HG02943 (cell line): ENCODE measurements around the gene KDM6B.
A peak's percentile ranks its signal among the peaks of the same experiment; 100 is the strongest.
"Not testable (repeated sequence)": the region's sequence is repeated elsewhere in the genome, so short reads cannot be mapped to it uniquely, and the experiment has no call there.

ENCODE experiments used
- ATAC-seq: cut with Tn5 transposase; IDR thresholded peaks from one replicate; pipeline ENCODE4 v1.9.1; 2021; ENCODE audit warnings: mild to moderate bottlenecking, low read depth, moderate library complexity; ENCODE audit not compliant: unreplicated experiment

Gene KDM6B, protein sequence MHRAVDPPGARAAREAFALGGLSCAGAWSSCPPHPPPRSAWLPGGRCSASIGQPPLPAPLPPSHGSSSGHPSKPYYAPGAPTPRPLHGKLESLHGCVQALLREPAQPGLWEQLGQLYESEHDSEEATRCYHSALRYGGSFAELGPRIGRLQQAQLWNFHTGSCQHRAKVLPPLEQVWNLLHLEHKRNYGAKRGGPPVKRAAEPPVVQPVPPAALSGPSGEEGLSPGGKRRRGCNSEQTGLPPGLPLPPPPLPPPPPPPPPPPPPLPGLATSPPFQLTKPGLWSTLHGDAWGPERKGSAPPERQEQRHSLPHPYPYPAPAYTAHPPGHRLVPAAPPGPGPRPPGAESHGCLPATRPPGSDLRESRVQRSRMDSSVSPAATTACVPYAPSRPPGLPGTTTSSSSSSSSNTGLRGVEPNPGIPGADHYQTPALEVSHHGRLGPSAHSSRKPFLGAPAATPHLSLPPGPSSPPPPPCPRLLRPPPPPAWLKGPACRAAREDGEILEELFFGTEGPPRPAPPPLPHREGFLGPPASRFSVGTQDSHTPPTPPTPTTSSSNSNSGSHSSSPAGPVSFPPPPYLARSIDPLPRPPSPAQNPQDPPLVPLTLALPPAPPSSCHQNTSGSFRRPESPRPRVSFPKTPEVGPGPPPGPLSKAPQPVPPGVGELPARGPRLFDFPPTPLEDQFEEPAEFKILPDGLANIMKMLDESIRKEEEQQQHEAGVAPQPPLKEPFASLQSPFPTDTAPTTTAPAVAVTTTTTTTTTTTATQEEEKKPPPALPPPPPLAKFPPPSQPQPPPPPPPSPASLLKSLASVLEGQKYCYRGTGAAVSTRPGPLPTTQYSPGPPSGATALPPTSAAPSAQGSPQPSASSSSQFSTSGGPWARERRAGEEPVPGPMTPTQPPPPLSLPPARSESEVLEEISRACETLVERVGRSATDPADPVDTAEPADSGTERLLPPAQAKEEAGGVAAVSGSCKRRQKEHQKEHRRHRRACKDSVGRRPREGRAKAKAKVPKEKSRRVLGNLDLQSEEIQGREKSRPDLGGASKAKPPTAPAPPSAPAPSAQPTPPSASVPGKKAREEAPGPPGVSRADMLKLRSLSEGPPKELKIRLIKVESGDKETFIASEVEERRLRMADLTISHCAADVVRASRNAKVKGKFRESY (N-terminal part only)

DNA sequence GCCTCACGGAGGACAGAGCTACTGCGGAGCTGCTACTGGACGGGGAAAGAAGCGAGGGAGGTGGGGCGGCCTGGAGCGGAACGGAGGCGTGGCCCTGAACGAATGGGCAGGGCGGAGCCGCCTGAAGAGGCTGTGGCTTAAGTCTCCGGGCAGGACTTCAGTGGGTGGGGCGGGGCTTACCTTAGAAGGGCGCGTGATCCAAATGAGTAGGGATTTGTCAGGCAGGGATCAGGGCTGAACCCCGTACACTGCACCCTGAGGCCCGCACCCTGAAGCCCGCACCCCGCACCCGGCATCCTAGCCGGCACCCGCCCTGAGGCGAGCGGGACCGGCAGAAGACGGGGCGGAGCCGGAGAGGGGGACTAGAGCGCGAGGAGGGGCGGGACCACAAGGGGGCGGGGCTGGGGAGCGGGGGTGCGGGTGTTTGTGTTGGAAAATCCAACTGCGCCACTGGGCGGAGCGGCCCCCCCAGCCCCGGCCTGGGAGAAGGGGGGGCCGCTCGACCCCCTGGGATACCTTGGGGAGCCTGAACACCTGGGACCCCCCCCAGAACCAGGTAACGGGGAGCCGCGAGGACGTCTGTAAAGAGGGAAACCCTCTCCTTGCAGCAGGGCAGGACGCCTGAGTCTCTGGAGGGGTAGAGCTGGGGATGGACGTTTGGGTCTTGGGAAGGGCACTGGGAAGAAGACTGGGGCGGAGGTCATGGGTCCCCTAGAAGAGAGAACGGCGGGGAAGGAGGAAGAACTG, at the start of gene KDM6B:
Gene KDM6B (plus strand): TSS at position 423 of the 747 bp plus-strand sequence. CDS start 11,338 bp downstream, outside the sequence.
- peak; percentile 40 for ATAC-seq

DNA sequence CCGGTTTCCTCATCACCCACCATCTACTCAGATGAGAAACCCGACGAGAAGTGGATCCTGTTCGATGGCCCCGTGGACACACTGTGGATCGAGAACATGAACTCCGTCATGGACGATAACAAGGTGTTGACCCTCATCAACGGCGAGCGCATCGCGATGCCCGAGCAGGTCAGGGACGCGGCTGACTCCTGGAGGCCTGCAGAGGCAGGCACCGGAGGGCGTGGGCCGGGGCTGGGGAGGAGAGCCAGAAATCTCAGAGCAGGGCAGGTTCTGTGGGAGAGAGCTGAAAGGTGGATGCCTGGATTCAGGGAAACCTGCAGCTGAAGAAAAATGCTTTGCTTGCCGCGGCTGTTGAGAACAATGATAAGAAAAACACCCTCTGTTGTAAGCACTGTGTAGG, 47.2 kb upstream of the KDM6B start:
- no peak for ATAC-seq

DNA sequence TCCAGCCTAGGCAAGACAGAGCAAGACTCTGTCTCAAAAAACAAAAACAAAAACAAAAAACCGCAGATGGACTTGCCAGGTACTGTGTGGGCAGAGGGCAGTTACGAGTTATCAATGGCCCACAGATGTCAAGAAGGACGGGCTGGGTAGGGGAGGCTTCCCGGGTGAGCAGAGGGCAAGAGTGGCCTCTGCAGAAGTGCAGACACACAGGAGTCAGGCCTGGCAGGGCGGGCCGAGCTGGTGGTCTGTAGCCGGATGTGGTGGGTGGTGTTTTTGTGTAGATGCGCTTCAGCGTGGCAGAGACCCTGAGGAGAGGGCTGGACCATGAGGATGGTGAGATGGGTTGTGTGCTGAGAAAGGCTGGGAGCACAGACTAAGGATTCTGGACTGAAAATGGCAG, 44.9 kb upstream of the KDM6B start:
- ATAC-seq = no peak

DNA sequence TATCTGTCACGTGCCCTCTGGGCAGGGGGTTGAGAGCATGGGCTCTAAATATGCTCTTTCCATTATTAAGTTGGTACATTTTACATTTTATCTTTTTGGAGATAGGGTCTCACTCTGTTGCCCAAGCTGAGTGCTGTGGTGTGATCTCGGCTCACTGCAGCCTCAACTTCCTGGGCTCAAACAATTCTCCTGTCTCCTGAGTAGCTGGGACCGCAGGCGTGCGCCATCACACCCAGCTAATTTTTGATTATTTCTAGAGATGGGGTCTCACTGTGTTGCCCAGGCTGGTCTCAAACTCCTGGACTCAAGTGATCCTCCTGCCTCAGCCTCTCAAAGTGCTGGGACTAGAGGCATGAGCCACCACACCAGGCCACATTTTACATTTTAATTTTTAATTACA, 43.9 kb upstream of the KDM6B start:
- no peak for ATAC-seq

DNA sequence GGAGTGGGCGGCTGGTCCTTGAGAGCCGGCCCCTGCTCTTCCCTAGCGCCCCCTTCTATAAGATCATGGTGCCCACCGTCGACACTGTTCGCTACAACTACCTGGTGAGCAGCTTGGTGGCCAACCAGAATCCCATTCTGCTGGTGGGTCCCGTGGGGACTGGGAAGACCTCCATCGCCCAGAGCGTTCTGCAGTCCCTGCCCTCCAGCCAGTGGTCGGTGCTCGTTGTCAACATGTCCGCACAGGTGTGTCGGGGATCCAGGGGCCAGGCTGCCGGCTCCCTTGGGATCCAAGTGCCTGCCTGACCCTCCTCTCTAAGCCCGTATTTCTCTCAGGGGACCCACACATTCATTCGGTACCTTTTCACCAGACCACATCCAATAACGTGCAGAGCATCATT, 41.4 kb upstream of the KDM6B start:
- no peak for ATAC-seq

DNA sequence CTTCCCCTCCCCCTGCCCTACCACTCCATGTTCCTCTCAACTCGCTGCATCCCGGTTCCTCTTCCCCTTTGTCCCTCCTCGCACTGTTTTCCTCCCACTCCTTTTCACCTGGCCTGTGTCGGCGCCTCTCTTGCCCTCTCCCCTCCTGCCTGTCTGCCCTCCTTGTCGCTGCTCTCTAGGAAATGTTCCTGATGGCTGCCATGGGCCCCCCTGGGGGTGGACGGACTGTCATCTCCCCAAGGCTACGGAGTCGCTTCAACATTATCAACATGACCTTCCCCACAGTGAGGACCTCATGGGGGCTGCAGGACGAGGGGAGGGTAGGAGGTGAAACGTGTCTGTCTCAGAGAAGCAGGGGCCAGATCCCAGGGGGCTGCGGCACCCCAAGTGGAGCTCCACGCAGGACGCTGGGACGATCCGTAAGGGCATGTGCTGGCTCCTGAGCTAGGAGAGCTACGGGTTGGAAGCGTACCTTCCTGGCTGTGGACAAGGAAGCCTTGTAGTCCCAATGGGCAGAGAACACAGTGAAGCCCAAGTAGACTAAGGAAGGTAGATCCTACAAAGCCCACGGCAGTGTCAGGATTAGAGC, 39.8 kb upstream of the KDM6B start:
- ATAC-seq = no peak

DNA sequence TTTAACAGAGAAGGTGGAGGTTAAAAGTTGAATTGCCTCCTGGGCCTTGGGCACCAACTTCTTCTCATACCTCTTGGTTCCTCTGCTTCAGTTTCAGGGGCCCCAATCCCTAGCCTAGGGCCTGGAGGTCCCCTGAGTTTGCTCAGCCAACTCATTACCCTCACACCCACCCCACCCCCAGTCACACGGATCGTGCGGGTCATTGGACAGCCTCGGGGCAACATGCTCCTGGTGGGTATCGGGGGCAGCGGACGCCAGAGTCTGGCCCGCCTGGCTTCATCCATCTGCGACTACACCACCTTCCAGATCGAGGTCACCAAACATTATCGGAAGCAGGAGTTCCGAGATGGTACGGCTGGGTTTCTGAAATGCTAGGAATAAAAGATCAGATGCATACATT, 36.0 kb upstream of the KDM6B start:
- ATAC-seq = no peak

DNA sequence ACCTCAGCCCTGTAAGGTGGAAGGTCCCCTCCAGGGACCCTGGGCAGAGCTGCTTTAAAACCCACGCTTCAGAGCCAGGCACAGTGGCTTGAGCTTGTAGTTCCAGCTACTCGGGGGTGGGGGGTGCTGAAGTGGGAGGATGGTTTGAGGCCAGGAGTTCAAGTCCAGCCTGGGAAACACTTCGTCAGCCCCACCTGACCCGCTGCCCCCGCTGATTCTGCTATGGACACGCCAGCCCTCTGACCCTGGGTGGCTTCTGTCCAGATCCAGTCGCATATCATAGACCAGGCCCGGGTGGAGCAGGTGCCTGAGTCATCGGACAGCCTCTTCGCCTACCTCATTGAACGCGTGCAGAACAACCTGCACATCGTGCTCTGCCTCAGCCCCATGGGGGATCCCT, 35.2 kb upstream of the KDM6B start:
- no peak for ATAC-seq

DNA sequence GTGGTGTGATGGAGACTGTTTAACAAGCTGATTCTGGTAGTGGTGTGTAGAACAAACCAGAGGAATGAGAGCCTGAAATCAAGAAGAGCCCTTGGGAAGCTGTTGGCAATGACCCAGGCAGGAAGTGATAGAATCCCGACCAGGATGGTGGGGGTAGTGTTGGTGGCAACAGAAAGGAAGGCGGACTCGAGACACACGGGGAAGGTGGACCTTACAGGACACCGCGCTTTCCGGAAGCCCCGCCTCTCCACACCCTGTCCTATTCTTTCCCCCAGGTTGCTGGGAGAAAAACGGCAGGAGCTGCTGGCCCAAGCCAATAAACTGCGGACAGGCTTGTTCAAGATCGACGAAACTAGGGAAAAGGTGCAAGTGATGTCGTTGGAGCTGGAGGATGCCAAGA, 30.0 kb upstream of the KDM6B start:
- no peak for ATAC-seq

DNA sequence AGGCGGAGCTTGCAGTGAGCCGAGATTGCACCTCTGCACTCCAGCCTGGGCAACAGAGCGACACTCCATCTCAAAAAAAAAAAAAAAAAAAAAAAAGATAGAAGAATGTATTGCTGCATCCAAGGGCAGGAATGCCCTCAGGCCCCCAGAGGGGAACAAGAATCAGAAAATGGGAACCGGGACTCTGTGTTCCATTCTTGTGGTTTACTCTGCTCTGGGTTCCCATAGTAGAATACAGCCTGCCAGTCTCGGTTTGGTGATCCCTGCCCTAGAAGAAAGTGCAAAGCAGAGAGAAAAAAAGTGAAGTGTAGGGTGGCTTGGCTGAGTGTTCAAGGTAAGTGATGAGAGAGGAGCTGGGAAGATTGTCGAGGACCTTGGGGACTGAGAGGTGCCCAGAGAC, 27.4 kb upstream of the KDM6B start:
- ATAC-seq = no peak

DNA sequence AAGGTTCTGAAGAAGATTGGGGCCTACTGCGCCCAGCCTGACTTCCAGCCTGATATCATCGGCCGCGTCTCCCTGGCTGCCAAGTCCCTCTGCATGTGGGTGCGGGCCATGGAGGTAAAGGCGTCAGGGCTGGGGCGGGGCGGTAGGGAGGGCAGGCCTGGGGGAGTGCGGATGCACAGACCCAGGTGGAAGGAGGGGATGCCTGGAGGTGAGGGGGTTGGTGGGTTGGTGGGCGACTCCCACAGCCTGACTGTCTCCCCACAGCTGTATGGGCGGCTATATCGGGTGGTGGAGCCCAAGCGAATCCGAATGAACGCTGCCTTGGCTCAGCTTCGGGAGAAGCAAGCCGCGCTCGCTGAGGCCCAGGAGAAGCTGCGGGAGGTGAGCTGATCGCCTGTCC, 26.8 kb upstream of the KDM6B start:
- ATAC-seq = no peak

DNA sequence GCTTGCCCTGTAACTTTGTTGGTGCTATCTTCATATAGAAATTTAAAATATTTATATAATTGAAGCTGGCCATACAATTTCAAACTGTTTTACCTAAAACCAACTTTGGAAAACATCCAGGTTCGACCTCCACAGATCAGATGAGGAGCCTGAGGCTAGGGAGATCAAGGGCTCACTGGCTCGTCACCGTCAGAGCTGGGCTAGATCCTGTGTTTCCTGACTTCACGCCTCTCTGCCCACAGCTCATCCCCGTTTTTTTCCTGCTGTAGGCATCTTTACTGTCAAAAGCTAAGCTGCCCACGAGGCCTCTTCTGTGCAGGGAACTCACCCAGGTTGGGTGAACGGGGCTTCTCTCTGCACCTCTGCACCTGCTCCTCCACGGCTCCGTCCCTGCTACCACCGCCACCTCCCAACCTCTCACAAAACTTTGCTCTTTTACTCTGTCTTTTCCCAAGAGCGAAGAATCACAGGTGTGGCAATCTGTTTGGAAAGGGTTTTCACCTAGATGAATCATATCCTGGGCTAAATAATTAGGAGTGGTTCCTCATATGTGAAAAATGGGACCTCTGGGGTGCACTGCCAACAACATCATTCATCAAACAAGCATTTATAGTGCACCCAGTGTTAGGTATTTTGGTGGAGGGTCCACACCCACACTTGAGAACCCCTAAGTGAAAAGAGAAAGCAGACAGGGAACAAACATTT, 24.8 kb upstream of the KDM6B start:
- no peak for ATAC-seq

DNA sequence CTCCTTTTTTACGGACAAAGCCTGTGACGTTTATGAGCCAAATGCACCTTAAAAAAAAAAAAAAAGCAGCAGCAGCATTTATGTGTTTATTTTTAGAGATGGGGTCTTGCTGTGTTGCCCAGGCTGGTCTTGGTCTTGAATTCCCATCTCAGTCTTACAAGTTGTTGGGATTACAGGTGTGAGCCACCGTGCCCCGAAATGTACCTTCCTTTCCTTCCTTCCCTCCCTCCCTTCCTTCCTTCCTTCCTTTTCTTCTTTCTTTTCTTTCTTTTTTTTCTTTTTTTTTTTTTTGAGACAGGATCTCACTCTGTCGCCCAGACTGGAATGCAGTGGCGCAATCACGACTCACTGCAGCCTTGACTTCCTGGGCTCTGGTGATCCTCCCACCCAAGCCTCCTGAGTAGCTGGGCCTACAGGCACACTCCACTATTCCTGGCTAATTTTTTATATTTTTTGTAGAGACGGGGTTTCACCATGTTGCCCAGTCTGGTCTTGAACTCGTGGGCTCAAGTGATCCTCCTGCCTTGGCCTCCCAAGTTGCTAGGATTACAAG, 24.1 kb upstream of the KDM6B start:
- not testable (repeated sequence) for ATAC-seq

DNA sequence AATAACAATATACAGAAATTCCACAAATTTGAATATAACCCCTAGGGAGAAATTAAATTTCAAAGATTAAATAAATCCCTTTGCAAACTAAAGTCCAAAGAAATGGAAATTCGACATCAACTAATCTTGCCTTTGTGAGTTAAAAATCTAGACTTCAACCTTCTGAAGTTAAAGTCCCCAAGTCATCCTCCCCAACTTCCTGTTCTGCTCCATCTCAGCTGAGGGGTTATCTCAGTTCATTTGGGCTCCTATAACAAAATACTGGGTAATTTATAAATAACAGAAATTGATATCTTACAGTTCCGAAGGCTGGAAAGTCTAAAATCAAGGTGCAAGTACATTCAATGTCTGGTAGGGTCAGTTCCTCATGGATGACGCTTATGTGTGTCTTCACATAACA, 22.8 kb upstream of the KDM6B start:
- no peak for ATAC-seq

DNA sequence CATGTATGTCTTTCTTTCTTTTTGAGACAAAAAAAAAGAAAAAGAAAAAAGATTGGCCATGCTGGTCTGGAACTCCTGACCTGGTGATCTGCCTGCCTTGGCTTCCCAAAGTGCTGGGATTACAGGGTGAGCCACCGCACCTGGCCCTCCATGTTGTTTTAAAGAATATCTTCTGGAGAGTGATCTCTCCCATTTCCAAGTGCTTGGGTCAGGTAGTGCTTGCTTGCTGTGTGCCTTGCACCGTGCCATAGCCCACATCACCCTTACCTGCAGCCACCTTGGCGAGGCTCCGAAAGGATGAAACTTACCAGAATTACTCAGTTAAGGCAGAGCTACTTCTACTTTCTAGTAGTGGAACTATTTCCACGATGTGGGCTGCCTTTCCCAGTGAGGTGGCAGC, 19.0 kb upstream of the KDM6B start:
- ATAC-seq = no peak

DNA sequence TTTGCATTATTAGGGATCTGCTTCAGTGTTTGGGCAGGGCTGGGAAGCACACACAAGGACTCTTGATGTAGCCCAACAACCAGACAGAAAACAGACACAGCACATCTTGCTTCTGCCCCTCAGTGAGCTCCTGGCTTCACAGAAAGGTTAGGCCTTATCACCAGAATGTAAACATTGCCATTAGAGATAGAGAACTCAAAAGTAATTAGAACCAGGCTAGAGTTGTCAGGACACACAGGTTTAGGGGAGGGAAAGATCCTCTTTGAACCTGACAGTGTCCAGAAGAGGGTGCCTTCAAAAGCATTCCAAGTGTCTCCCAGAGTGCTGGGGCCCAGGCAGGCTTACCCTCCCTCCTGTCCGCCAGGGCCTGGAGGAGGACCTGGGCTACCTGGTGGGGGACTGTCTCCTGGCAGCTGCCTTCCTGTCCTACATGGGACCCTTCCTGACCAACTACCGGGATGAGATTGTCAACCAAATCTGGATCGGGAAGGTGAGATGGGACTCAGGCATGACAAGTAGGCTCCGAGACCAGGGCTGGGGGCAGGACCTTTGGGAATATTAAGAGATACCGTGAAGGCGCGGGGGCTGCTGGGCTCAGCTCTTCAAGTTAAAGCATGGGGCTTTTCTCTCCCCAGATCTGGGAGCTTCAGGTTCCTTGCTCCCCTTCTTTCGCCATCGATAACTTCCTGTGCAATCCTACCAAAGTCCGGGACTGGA, 16.9 kb upstream of the KDM6B start:
- ATAC-seq = no peak

DNA sequence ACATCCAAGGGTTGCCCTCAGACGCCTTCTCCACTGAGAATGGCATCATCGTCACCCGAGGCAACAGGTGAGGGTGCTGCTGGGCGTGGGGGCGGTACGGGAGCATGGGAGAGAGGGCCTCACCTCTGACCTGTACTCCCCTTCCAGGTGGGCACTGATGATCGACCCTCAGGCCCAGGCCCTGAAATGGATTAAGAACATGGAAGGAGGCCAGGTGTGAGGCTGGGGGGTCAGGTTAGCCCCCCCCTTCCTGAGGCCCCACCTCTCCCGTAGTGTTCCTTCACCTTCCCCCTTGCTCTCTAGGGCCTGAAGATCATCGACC, 16.4 kb upstream of the KDM6B start:
- no peak for ATAC-seq

DNA sequence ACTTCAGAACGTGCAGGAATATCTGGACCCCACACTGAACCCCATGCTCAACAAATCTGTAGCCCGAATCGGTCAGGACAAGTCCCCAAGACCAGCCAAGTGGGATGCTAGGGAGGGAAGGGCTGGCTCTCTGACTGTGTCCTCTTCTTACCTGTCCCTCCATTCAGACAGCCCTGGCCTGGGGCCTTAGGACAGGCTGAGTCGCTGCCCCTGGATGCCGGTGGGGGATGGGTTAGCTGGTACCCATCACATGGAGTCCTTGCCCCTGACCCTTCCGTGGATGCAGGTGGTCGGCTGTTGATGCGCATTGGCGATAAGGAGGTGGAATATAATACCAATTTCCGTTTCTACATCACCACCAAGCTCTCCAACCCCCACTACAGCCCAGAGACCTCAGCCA, 16.0 kb upstream of the KDM6B start:
- no peak for ATAC-seq
